ENCODE measurements around the gene ZNF729. TPM values are rescaled to one million over a fixed set of nuclear protein-coding genes. Genes with fewer than 3 reads are reported as not detected.

ZNF729 gene
- polyA plus RNA-seq, 1 donor, result 0.01 TPM

GRCh38 chr19:22332924-22333323 is 46.7 kb downstream of the ZNF729 start:
- no peaks in the 10 kb centered on the region for H3K9me3 ChIP-seq (ENCODE audit: control insufficient read depth, low read depth, low read length)
- H3K4me3 ChIP-seq (ENCODE audit: low read length), result no peak overlapping the region
- DNase-seq, result no peak
- no peak overlapping the region for H3K27ac ChIP-seq (ENCODE audit: low read length)
- no peaks in the 10 kb centered on the region for H3K27me3 ChIP-seq (ENCODE audit: control insufficient read depth, insufficient read depth, low read length)
- H3K4me1 ChIP-seq (ENCODE audit: control insufficient read depth, insufficient read depth, low read length), result no peaks in the 10 kb centered on the region
- H3K36me3 ChIP-seq (ENCODE audit: control insufficient read depth, insufficient read depth, low read length), result no peaks in the 10 kb centered on the region

GRCh38 chr19:22335716-22336115 is 49.5 kb downstream of the ZNF729 start:
- H3K4me3 ChIP-seq (ENCODE audit: low read length), result no peak overlapping the region
- WGBS (ENCODE audit: insufficient coverage, low lambda C conversion rate), result no CpG with 5 or more reads among the region's 2 CpGs
- no peak for DNase-seq
- H3K36me3 ChIP-seq (ENCODE audit: control insufficient read depth, insufficient read depth, low read length), result no peaks in the 10 kb centered on the region
- no peaks in the 10 kb centered on the region for H3K4me1 ChIP-seq (ENCODE audit: control insufficient read depth, insufficient read depth, low read length)
- no peaks in the 10 kb centered on the region for H3K9me3 ChIP-seq (ENCODE audit: control insufficient read depth, low read depth, low read length)
- H3K27ac ChIP-seq (ENCODE audit: low read length), result no peak overlapping the region
- no peaks in the 10 kb centered on the region for H3K27me3 ChIP-seq (ENCODE audit: control insufficient read depth, insufficient read depth, low read length)

- DNase-seq, result no peak
- WGBS (ENCODE audit: insufficient coverage, low lambda C conversion rate), result no CpG with 5 or more reads among the region's 2 CpGs
- Histone ChIP-seq H3K27me3 (ENCODE audit: control insufficient read depth, insufficient read depth, low read length) (no peaks in the 10 kb centered on the region), H3K27ac (ENCODE audit: low read length) (no peak overlapping the region), H3K4me3 (ENCODE audit: low read length) (no peak overlapping the region), H3K4me1 (ENCODE audit: control insufficient read depth, insufficient read depth, low read length) (no peaks in the 10 kb centered on the region), H3K9me3 (ENCODE audit: control insufficient read depth, low read depth, low read length) (peaks cover 5% of the 10 kb centered on the region), H3K36me3 (ENCODE audit: control insufficient read depth, insufficient read depth, low read length) (no peaks in the 10 kb centered on the region)
Observed at GRCh38 chr19:22354665-22355064, 68.4 kb downstream of the ZNF729 start.

Other genes with a start within 250 kb of the ZNF729 start
- gene ZNF257, start 234.0 kb upstream of the ZNF729 start, polyA plus RNA-seq, result 3.1 TPM
- 1.9 TPM for gene ZNF676, start 89.5 kb upstream of the ZNF729 start, polyA plus RNA-seq
- 1.2 TPM for gene ZNF98, start 135.9 kb downstream of the ZNF729 start, polyA plus RNA-seq